Kidney capillary endothelial cell (primary cell): ENCODE data around the gene GALNT4.

Experiments
- DNase-seq: peaks from one replicate; pipeline ENCODE4 v3.0.0-alpha.2; 2018; ENCODE audit warnings: low spot score

GALNT4 gene

DNA sequence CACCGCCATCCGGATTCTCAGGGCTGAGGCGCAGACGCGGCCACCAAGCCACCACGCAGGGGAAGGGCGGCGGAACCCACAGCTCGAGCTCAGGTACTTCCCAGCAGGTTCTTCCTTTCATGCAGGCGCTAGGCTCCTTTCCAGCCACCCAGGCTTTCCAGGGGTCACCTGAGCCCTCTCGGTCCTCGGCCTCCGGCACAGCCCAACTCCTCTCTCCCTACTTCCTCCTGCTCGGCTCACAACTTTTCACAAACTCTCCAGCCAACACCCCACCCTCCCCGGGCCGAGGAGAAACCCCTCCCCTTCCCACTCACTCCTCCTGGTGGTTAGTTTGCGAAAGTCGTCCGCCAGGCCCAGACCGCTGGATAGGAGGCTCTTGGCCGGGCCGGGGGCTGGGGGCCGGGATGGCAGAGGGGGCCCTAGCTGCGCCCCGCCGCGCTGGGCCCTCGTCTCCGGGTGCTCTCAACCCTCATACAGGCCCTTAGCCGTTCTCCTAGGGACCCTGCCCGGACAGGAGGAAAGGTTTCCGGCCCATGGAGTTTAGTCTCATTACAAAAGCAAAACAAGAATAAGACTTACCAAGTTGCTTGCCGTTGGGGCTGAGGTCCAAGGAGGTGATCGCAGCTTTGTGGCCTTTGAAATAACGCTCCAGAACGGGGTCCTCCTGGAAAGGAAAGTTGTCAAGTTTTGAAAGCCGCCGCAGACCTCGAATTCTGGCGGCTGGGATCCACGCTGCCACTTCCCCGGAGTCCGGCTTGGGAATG, at the start of gene GALNT4:
Gene GALNT4 (minus strand): TSS at position 256 of the 764 bp plus-strand sequence. CDS start 247 bp downstream, at position 9.
- peak; percentile 80 for DNase-seq

DNA sequence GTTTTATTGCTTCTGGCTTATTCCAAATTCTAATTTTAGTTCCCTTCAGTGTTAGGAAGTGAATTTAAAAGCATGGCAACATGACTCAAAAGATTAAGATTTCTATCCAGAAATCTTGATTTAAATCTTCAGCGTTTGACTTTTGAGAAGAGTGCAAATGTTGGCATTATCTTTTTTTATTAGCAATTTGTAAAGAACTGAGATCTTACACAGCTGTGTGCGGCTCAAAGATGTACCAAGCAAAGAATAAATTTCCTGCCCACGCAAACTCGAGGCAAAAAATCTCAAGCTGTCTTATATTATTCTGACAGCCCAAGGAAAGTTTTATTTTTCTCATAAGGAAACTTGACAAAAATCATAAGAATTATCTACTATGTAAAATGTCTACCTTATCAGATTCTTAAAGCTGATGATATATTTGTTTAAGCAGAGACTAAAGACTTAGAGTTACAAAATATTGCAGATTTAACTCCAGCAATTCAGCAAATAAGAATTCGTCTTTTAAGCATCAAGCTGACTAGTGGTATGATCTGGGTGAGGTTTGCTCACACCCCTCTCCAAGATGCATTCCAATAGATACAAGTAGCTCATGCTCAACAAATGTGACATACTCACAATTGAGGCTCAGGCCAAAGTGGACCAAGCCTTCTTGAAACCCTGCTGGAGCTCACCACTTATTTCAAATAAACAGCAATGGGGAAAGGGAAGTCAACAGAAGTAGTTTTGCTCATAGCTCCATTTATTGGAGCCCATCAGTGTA, 48.6 kb upstream of the GALNT4 start:
- DNase-seq, result no peak

DNA sequence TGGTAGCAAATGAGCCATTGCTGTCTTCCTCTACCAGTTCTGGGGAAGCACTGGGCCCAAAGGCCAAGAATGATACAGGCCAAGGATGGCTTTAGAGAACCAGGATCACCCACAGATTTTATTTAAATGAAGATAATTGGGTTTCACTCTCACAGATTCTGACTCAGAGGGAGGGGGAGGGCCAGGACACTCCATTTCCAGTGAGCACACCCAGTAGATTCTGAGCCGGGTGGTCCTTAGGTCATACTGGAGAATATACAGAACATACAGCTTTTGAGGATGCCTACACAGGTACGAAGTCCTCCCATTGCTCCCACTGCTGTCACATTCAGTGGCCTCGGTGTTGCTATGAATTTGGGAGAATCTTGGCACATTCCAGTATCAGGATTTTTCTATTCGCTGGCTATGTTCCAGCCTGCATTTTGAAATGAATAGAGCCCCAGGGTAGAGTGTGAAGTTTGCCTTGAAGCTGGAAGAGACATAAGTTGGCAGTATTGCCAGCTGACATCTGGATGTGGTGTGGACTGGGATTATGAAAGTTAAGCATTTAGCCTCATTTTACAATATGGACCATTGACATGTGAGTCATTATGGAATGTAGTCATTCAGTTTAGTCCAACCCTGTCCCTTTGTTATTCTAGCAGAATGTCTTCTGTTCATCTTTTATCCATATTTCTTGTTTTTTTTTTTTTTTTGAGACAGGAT, 47.0 kb upstream of the GALNT4 start:
- no peak for DNase-seq

DNA sequence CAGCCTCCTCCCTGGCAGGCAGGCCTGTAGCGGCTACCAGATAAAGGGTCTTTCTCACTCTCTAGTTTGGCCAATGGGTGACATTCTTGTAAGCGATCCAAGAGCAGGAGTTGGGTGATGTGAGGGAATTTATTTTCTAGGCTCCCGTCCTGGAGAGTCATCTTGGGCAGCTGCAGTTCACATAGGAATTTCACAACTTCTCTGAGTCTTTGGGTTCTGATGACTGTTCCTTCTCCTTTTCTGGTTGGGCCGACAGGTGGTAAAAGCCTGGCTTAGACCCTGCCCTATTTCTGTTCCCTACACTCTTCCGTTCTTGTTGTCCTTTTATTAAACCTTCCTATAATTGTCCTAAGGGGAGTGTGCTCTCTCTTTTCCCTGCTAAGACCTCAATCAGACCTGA, 43.9 kb upstream of the GALNT4 start:
- no peak for DNase-seq

DNA sequence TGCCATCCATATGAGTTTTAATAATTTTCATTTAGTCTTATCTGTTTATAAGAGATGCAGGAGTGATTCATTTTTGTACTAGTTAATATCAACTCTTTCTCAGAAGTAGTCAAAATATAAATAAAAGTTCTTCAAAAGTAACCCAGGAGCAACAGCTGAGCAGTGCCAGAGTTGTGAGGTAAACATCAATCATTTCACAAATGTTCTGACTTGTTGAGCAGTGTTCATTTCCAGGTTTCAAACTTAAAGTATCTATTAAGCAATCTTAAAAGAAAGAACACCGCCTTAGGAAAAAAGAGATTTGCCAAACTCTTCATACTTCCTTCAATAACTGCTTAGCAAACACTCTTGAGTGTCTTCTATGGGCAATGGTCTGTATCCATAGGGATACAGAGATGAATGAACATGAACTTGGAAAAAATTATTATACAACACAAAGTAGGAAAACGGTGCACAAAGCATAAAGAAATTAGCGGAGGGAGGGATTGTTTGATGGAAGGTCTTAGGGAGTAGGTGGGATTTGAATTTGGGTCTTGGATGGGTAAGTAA, 43.2 kb upstream of the GALNT4 start:
- DNase-seq, result no peak

DNA sequence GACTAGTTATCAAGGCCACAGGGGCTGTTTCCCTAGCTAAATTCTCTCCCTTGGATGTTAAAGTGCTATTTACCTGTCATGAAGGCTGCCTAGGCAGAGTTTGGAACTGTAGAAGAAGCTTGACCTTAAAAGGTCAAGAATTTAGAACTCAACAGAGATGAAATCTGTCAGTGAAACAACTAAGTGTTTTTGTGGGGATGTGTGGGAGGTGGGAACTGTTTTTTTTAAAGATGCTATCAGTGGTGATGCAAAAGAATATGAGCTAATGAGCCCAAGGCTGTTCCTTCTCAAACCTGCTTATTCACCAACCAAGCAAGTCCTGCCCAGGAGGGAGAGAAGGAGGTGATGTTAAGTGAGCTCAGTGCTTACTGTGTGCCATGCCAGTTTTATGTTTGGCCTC, 42.0 kb upstream of the GALNT4 start:
- no peak for DNase-seq

DNA sequence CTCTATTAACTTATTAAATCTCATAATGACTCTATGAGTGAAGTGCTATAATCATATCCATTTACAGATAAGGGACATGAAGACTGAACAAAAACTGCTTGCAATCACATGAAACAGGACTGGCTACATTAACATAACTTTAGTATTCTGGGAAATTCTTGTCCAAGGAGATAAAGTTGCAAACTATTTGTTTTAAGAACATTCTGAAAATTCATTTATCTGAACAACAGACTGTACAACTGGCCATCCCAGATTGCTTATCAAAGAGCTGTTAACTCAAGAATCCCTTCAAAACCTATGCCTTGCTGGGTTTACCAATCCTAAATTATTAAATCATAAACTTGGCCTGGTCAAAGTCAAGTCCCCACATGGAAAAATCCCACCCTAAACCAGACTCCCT, 40.4 kb upstream of the GALNT4 start:
- DNase-seq, result no peak

DNA sequence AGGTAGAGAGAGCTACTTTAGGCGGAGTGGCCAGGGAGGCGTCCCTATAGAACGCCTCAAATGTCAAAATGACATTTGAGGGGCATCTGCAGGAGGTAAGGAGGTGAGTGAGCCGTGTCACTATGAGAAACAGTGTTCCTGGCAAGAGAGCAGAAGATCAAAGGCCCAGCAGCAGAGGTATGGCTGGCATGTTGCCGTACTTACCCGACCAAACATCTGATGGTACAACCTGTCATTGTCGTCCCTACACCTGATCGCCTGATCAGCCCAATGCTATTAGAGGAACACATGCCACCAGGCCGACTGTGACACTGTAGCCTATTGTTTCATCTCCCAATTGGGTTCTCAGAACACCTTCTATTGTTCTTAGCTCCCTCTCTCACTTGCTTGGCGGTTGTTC, 35.2 kb upstream of the GALNT4 start:
- DNase-seq, result no peak

DNA sequence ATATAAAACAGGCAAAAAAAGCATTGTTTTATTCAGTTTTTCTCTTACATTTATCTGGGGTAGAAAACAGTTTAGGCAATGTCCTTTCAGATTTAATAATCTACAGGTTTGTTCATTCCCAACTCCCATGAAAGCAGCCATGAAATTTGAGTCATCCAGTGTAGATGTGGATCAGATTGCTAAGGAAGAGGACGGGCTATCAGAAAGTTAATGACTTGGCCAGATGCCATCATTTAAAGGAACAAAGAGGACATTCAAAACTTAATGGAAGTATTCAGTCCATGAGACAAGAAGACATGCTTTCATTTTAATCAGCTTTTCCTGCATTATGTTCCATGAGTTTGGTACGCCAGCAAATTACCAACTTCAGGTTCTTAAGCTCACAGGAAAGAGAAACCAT, 32.4 kb upstream of the GALNT4 start:
- no peak for DNase-seq

DNA sequence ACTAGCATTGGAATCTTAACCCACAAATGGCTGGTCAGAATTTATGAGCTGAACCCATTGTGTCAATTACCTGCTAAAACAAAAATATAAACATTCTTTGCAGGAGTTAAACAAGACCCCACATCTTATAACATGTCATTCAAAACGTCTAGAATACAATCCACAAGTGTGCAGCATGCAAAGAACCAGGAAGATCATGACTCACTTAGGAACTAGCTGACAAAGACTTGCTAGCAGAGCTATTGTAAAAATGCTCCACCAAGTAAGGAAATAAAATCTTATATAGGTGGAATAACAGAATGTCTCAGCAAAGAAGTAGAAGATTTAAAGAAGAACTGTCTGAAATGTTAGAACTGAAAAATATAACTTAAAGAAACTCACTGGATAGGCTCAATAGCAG, 27.8 kb upstream of the GALNT4 start:
- DNase-seq, result peak; percentile 31

DNA sequence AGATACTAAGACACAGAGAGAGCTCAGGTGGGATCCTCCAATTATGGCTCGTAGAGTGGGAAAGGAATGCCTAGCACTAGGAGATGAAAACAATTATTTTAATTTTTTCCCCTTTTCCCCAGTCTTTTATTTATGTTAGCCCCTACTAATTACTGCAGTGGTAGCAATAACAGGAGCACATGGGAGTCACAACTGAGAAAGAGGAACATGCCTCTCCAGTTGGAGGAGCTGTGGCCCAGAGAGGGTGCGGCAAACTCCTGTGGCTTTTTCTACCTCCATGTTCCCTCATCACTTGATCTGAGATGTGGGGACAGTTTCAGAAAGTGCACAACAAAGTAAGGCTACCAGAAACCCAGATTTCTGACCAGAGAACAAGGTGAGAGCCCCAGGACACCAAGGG, 27.2 kb upstream of the GALNT4 start:
- no peak for DNase-seq

DNA sequence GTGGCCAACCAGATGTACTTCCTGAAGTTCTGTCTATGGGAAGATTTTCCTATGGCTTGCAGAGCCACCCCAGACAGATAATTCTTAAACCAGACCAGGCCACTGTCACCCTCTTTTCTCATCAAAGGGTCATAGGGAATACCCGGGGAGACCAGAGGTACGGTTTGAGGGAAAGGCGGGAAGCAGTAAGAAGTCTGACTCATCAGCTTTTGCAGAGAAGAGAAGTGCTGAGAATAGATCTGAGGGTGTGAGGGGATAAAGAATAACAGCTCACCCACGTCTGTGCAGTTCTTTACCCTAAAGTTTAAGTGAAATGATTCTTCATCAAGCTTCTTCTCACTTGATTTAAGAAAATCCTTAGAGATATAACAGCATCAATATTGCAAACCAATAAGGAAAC, 22.5 kb upstream of the GALNT4 start:
- DNase-seq, result no peak

DNA sequence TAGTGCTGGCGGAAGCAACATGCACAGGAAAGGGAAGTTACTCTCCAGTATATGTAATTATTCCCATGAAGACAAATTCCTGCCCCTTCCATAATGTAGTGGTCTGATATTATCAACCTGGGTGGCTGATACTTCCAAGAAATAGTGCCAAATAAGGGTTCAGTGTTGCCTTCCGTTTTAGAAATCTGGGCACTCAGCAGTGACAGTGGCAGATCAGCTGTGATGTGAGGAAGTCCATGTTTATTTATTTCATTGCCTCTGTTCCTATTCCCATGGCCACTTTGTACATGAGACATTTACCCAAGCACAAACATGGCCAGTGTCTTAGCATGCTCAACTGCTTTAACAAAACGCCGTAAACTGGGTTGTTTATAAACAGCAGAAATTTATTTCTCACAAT, 21.6 kb upstream of the GALNT4 start:
- DNase-seq, result no peak

DNA sequence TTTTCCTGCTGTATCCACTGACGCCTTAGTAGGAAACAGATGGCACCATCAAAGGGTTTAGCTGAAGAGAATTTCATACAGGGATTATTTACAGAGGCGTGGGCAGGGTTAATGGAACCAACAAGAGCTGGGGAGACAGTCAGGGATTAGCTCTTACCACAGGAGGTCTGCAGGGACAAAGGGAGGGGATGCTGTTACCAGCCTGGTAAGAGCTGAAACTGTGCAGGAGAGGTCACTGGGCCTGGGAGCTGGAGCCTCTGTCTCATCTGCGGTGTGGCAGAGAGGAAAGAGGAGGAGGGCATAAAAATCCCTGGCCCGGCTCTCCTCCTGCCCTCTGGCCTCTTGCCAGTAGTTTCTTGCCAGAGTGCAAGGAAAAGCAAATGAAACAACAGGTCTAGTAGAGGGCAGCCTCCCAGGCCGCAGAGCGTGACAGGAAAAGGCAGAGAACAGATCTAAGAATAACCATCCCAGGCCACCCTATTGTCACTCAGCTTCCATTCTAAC, 20.1 kb upstream of the GALNT4 start:
- no peak for DNase-seq

DNA sequence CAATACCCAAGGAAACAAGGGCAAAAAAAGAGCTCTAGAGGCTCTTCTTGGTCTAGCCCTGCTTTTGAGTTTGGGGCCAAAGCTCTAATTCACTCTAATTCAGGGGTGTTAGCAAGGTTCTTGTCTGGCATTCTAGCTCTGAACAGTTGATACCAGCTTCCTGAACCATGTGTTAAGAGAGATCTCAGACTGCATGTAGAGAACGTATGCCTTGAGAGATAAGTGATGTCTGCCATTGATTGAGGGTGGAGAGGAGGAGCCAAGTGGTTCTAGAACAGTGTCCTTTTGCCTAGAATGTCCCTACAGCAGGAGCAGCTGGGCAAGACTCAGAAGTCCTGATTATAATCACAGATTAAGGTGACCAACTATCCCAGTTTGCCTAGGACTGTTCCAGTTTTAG, 19.4 kb upstream of the GALNT4 start:
- DNase-seq, result no peak

DNA sequence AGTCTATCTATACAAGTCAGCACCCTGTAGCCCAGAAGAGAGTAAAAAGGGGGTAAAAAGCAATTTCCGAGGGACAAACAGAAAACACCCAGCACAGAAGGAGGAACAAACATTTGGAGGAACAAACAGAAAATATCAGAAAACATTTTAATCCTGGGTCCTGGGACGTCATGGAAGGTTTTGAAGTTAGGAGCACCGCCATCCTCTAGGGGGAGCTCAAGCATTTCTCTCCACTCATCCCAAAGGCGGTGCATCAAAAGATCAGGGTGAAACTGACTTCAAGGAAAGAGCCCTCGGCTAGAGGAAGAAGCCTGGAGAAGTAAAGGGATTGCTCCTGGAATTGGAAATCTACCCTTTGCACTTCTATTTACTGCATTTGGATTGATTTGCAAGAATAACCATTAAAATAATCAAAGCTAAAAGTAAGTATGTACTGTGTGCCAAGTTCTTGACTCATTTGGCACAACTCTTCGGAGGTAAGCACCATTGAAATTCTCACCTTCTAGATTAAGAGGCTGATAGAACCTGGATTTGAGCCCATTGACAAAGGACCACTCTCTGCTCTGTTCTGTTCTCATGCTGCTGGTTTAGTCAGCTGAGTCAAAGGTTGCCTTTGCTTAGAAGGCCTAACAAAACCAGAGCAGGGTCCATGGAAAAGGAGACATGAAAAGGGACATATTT, 18.5 kb upstream of the GALNT4 start:
- peak; percentile 85 for DNase-seq

DNA sequence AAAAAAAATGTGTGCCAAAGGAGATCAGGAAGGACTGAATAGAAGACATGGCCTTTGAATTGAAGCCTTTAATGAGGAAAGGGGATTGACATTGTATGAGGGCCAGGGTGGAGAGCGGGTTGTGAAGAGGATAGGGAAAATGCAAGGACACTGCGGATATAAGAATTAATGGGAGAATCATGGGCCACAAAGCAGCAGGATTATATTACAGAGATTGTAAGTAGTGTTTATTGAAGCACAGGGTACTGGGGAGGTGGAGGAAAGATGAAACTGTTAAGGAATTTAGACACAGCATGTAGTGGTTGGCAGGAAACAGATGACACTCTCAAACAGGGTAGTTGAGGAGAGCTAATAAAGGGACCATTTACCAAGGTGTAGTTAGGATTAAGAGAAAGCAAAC, 17.6 kb upstream of the GALNT4 start:
- DNase-seq, result no peak

DNA sequence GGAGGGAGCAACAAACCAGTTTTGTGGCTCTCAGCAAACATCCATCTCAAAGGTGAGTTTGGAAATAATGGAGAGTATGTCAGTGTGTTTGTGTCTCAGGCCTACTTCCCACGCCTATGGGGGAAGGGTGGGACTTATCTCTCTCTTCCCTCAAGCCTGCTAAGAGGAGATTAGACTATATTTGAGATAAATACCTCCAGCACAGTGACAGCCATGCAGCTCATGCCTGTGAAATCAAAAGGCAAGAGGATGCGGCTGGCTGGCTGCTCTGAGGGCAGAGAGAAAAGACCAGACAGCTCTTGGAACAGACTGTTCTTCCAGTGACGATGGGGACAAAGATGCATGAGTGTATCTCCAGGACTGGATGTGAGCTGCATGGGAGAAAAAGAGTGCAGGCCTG, 16.0 kb upstream of the GALNT4 start:
- no peak for DNase-seq

DNA sequence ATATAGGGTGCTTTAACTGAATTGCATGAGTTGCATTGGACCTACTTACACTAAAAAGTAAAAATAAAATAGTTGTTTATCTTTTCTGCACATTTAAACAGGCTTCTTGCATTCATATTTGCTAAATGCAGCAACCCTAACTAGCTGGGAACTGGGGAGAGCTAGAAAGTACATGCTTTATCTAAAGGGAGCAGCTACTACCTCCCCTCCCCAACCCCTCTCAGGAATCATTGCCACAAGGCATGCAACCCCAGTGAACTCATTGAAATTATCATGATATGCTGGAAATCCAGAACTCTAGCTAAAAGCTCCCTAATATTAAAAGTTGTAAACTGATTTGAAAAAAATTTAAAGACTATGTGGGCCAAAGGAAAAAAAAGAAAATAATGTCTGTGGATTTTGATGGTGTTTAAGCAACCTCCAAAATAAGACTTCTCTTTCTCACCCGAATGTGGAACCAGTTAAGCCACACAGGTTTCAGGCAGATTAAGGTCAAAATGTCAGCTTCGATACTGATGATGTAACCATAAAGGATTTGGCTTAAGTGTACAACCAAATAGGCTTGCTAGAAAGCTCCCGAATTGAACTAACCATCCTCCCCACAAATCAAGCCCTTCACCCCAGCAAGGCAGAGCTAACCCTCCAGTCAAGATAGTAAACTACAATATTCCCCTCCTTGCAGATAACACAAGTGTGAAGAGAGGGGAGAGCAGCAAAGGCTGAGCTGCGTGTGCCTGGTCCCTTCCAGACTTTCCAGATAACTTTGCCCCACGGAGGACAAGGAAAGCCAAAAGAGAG, 15.0 kb upstream of the GALNT4 start:
- DNase-seq, result no peak

DNA sequence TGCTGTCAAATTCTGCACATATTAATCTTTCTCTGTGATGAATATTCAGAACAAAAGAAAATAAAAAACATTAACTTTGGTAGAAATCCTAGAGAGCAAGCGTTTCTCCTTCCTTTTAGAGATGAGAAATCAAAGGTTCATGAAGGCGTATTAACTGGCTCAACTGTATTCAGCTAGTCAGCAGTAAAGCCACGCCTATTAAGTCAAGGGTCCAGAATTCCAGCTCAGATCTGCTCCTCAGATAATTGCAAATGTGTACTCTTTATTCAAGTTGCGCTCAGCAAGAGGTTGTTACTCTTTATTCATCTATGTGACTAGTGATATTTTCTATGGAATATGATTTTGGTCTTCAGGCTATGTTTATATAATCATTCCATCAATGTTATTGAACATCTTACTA, 14.3 kb upstream of the GALNT4 start:
- DNase-seq, result no peak

DNA sequence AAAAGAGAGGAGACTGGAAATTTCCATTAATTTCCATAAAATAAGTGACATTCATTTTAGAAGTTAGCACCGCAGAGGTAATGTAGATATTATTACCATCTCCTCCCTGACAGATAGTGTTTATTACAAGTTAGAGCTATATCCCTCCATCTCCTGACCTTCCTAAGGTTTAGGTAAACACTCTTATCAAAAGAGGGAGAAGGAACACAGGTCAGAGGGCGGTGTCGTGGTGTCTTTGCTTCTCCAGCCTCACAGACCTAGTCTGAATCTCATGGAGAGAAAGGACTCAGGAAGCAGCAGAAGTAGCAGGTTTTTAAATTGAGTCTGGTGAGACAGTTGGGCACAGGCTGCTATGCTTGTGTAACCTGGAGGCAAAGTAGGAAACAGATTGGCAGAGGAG, 12.8 kb upstream of the GALNT4 start:
- no peak for DNase-seq
